ENCODE measurements around the gene GRIA3.

The GRIA3 gene

DNA sequence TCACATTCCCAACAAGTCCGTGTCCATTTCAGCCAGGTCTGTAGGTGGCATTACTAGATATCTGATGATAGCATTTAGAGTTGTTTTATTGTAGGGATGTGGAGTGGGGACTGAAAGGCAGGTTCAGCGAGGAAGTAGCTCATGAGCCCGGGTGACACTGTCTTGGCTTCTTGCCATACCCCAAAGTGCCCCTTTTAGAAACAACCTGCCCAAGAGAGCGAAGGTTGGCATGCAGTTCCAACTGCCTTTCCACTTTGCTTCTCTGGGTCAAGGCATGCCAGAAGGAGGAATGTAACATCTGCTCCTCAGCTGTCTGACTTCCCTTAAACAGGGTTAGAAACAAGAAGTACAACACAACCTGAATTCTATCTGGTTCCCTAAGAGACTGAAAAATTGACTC lies 9.0 kb downstream of the GRIA3 start:
- Histone ChIP-seq H3K36me3 (ENCODE audit: control insufficient read depth in 2 of 2, insufficient read depth in 2 of 2, low read length in 2 of 2) (no peaks in the 10 kb centered on the region), H3K4me1 (ENCODE audit: control insufficient read depth, insufficient read depth, low read length) (no peaks in the 10 kb centered on the region), H3K27me3 (ENCODE audit: control insufficient read depth in 1 of 2, insufficient read depth in 2 of 2, low read length in 2 of 2) (no peaks in the 10 kb centered on the region)

DNA sequence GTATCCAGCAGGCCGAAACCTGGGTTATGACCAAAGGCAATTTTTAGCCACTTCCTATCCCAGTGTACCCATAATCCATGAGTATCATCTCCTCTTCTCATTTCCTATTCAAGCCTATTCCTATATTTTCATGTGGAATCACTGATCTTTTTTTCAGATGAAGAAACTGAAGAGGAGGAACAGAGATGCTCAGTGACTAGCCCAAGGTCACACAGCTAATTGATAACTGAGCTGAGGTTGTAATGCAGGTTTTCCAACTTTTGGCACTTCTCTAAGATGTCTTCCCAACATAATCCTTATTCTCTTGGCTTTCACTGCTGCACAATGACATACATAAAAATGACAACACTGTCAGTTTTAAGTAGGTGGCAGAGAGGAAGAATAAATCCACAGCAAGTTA lies 15.3 kb downstream of the GRIA3 start:
- Histone ChIP-seq H3K27ac (ENCODE audit: low read length) (no peak overlapping the region), H3K9me3 (ENCODE audit: control insufficient read depth in 2 of 2, low read length in 2 of 2) (no peaks in the 10 kb centered on the region), H3K4me3 (ENCODE audit: low read length in 2 of 2) (no peak overlapping the region), H3K4me1 (ENCODE audit: control insufficient read depth, insufficient read depth, low read length) (no peaks in the 10 kb centered on the region), H3K9ac (ENCODE audit: low read length in 2 of 2) (no peak overlapping the region), H3K27me3 (ENCODE audit: control insufficient read depth in 1 of 2, insufficient read depth in 2 of 2, low read length in 2 of 2) (no peaks in the 10 kb centered on the region), H3K36me3 (ENCODE audit: control insufficient read depth in 2 of 2, insufficient read depth in 2 of 2, low read length in 2 of 2) (no peaks in the 10 kb centered on the region)

More for the DNA sequence above, 9.0 kb downstream of the GRIA3 start:
- H3K9ac ChIP-seq (ENCODE audit: low read length in 2 of 2): no peak overlapping the region
- no peak overlapping the region for H3K4me3 ChIP-seq (ENCODE audit: low read length in 2 of 2)
- no peak overlapping the region for H3K27ac ChIP-seq (ENCODE audit: low read length)
- H3K9me3 ChIP-seq (ENCODE audit: control insufficient read depth in 2 of 2, low read length in 2 of 2): no peaks in the 10 kb centered on the region

DNA sequence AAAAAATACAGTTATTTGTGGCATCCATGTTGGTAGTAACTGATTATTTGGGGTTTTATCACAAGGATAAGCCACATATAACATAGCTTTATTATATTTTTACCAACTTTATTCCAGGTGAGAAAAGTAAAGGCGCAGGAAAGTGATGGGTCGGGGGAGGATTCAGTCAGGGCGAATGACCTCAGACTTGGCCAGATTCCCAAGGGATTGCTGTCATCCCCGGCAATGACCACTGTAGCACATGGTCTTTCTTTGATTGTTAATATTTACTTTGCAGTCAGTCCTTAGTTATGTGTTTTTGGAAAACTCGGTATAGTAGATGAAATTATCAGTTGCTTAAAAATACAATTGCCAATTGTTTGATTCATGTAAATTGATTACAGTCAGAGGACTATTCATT lies 17.6 kb downstream of the GRIA3 start:
- H3K27me3 ChIP-seq (ENCODE audit: control insufficient read depth in 1 of 2, insufficient read depth in 2 of 2, low read length in 2 of 2): no peaks in the 10 kb centered on the region
- no peak overlapping the region for H3K9ac ChIP-seq (ENCODE audit: low read length in 2 of 2)
- no peak overlapping the region for H3K27ac ChIP-seq (ENCODE audit: low read length)
- H3K4me1 ChIP-seq (ENCODE audit: control insufficient read depth, insufficient read depth, low read length): no peaks in the 10 kb centered on the region
- no peaks in the 10 kb centered on the region for H3K36me3 ChIP-seq (ENCODE audit: control insufficient read depth in 2 of 2, insufficient read depth in 2 of 2, low read length in 2 of 2)
- no peaks in the 10 kb centered on the region for H3K9me3 ChIP-seq (ENCODE audit: control insufficient read depth in 2 of 2, low read length in 2 of 2)
- no peak overlapping the region for H3K4me3 ChIP-seq (ENCODE audit: low read length in 2 of 2)

DNA sequence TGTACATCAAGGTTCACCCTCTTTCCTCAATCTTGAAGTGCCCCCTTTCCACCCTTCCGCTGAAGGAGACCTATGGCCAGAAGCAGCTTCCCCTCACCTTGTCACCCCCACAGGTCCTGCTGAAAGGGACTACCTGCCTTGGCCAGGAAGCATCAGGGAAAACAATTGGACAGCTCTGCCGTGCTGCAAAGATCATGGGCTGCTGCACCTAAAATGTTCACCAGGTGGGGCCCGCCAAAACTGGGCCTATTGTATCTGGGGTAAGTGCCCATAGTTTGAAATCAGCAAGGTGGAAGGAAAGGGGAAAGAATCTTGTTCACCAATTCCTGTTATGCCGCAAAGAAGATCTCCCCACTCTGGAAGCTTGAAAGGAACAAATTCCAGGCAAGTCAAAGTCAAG lies 18.4 kb downstream of the GRIA3 start:
- Histone ChIP-seq H3K4me1 (ENCODE audit: control insufficient read depth, insufficient read depth, low read length) (no peaks in the 10 kb centered on the region), H3K4me3 (ENCODE audit: low read length in 2 of 2) (no peak overlapping the region), H3K27ac (ENCODE audit: low read length) (no peak overlapping the region), H3K36me3 (ENCODE audit: control insufficient read depth in 2 of 2, insufficient read depth in 2 of 2, low read length in 2 of 2) (no peaks in the 10 kb centered on the region), H3K9ac (ENCODE audit: low read length in 2 of 2) (no peak overlapping the region), H3K27me3 (ENCODE audit: control insufficient read depth in 1 of 2, insufficient read depth in 2 of 2, low read length in 2 of 2) (no peaks in the 10 kb centered on the region), H3K9me3 (ENCODE audit: control insufficient read depth in 2 of 2, low read length in 2 of 2) (no peaks in the 10 kb centered on the region)

DNA sequence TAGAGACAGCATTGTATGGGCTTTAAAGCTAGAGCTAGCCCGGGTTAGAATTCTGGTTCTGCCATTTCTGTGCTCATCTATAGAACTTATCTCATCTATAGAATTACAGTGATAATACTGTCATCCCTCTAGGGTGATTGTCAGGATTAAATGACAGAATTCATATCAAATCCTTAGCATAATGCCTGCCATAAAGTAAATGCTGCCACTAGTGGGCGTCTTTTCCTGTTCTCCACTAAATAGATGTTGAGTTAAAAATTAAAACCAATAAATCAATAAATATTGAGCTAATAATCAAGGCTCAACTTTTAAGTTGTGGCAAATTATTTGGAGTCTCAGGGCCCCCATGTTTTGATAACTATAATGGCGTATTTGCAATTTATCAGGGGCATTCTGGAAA lies 19.7 kb downstream of the GRIA3 start:
- Histone ChIP-seq H3K9ac (ENCODE audit: low read length in 2 of 2) (no peak overlapping the region), H3K4me1 (ENCODE audit: control insufficient read depth, insufficient read depth, low read length) (no peaks in the 10 kb centered on the region), H3K27me3 (ENCODE audit: control insufficient read depth in 1 of 2, insufficient read depth in 2 of 2, low read length in 2 of 2) (no peaks in the 10 kb centered on the region), H3K4me3 (ENCODE audit: low read length in 2 of 2) (no peak overlapping the region), H3K9me3 (ENCODE audit: control insufficient read depth in 2 of 2, low read length in 2 of 2) (no peaks in the 10 kb centered on the region), H3K36me3 (ENCODE audit: control insufficient read depth in 2 of 2, insufficient read depth in 2 of 2, low read length in 2 of 2) (no peaks in the 10 kb centered on the region), H3K27ac (ENCODE audit: low read length) (no peak overlapping the region)

DNA sequence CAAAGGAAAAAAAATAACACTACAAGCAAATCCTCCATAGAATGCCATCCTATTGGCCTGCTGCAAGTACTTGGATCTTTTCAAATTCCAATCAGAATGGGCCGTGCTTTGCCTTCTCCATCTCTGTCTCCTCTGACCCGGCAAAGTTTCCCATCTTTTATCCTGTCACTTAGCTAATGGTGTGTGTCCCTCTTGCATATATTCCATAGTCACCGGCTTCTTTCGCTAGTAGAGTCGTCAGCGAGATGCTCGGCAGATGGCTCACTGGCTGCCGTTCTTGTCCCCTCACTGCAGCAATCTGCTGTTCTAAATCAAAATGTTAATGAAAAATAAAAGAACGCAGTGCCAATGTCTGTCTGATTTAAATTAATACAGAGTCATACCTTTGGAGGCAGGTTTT lies 22.1 kb downstream of the GRIA3 start:
- Histone ChIP-seq H3K27me3 (ENCODE audit: control insufficient read depth in 1 of 2, insufficient read depth in 2 of 2, low read length in 2 of 2) (no peaks in the 10 kb centered on the region), H3K36me3 (ENCODE audit: control insufficient read depth in 2 of 2, insufficient read depth in 2 of 2, low read length in 2 of 2) (no peaks in the 10 kb centered on the region), H3K4me3 (ENCODE audit: low read length in 2 of 2) (no peak overlapping the region), H3K9me3 (ENCODE audit: control insufficient read depth in 2 of 2, low read length in 2 of 2) (no peaks in the 10 kb centered on the region), H3K9ac (ENCODE audit: low read length in 2 of 2) (no peak overlapping the region), H3K27ac (ENCODE audit: low read length) (no peak overlapping the region), H3K4me1 (ENCODE audit: control insufficient read depth, insufficient read depth, low read length) (no peaks in the 10 kb centered on the region)

DNA sequence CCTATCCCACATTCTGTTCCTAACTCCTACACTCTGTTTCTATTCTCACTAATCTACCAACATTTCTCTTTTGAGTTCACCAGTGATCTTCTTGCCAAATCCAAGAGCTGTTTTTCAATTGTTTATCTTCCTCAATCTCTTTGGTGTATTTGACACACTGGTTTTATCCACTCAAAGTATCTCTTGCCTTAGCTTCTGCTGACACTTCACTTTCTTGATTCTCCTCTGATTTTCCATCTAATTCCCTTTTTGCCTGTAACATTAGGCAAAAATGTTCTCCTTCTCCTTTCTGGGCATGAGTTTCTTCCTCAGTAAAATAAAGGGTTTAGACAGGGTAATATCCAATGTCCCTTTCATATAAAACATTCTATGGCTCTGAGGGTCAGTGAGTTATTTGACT lies 26.2 kb downstream of the GRIA3 start:
- Histone ChIP-seq H3K27ac (ENCODE audit: low read length) (no peak overlapping the region), H3K27me3 (ENCODE audit: control insufficient read depth in 1 of 2, insufficient read depth in 2 of 2, low read length in 2 of 2) (no peaks in the 10 kb centered on the region), H3K4me1 (ENCODE audit: control insufficient read depth, insufficient read depth, low read length) (no peaks in the 10 kb centered on the region), H3K9me3 (ENCODE audit: control insufficient read depth in 2 of 2, low read length in 2 of 2) (no peaks in the 10 kb centered on the region), H3K4me3 (ENCODE audit: low read length in 2 of 2) (no peak overlapping the region), H3K36me3 (ENCODE audit: control insufficient read depth in 2 of 2, insufficient read depth in 2 of 2, low read length in 2 of 2) (no peaks in the 10 kb centered on the region), H3K9ac (ENCODE audit: low read length in 2 of 2) (no peak overlapping the region)

DNA sequence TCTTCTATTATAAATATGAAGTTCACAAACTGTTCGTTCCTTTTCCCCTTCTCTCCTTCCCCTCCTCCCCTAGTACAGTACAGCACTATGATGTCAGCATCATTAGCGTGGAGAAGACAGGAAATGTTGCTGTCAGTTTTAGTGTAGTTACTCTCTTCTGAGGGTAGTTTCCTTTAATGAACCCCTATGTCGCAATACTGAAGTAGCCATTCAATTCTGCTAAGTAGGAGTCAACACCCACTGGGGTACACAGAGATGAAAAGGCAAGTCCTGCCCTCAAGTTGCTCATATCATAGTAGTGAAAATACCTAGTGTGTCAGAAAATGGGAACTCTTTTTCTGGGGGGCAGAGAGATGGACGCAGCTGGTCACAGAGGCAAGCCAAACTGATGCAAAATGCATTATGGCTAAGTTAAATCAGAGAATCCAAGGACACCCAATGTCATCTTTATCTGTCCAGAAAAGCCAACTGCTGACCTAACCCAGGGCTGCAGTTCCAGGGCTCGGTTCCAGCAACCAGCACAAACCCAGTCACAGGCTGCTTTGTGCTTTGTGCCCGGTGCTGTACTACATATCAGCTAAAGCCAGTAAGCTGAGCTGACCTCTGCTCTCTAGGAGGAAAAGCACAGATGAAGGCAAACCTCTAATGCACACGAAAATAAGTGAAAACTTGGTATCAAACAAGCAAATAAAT lies 31.5 kb downstream of the GRIA3 start:
- H3K27me3 ChIP-seq (ENCODE audit: control insufficient read depth in 1 of 2, insufficient read depth in 2 of 2, low read length in 2 of 2): peaks cover 0 to 2% of the 10 kb centered on the region in 2 donors
- H3K27ac ChIP-seq (ENCODE audit: low read length): no peak overlapping the region
- H3K4me1 ChIP-seq (ENCODE audit: control insufficient read depth, insufficient read depth, low read length): peaks cover 3% of the 10 kb centered on the region
- H3K9me3 ChIP-seq (ENCODE audit: control insufficient read depth in 2 of 2, low read length in 2 of 2): no peaks in the 10 kb centered on the region
- no peak overlapping the region for H3K4me3 ChIP-seq (ENCODE audit: low read length in 2 of 2)
- no peaks in the 10 kb centered on the region for H3K36me3 ChIP-seq (ENCODE audit: control insufficient read depth in 2 of 2, insufficient read depth in 2 of 2, low read length in 2 of 2)
- H3K9ac ChIP-seq (ENCODE audit: low read length in 2 of 2): no peak overlapping the region

DNA sequence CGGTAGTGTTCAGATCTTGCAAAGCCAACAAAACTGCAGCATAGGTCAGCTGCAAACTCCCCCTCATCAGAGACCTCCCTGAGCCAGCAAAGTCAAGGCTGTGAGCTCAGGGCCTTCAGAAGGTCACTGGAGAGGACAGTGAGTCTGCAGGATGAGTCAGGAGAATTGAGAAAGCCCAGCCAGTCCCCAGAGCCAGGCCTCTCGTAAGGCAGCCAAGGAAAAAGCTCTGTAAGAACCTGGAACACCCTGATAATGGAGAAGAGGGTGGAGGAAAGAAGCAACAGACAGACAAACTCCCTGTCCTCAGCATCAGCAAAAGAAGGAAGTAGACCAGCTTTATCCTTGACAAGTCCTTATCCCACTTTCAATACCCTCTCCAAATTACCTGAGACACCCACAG lies 33.0 kb downstream of the GRIA3 start:
- H3K27ac ChIP-seq (ENCODE audit: low read length): no peak overlapping the region
- H3K4me3 ChIP-seq (ENCODE audit: low read length in 2 of 2): no peak overlapping the region
- H3K9ac ChIP-seq (ENCODE audit: low read length in 2 of 2): no peak overlapping the region
- H3K9me3 ChIP-seq (ENCODE audit: control insufficient read depth in 2 of 2, low read length in 2 of 2): no peaks in the 10 kb centered on the region
- H3K4me1 ChIP-seq (ENCODE audit: control insufficient read depth, insufficient read depth, low read length): peaks cover 3% of the 10 kb centered on the region
- no peaks in the 10 kb centered on the region for H3K36me3 ChIP-seq (ENCODE audit: control insufficient read depth in 2 of 2, insufficient read depth in 2 of 2, low read length in 2 of 2)
- H3K27me3 ChIP-seq (ENCODE audit: control insufficient read depth in 1 of 2, insufficient read depth in 2 of 2, low read length in 2 of 2): peaks cover 0 to 2% of the 10 kb centered on the region in 2 donors

DNA sequence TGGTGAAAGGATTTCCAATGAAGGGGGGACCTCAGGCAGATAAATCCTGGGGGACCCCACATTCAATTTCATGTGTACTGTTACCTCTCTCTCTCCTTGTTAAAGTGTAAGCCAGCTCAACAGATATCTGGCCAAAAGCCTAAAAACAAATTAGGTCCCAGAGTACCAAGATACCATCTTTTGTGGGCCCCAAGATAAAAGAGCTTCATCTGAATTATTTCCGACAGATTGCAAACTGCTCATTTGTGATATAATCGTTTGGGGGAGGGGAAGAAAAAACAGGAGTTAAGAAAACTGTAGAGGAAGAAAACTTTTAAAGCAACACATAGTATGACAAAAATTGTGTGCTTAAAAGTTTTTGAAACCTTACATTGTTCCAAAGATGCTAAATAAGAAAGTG lies 33.6 kb downstream of the GRIA3 start:
- Histone ChIP-seq H3K27ac (ENCODE audit: low read length) (no peak overlapping the region), H3K9ac (ENCODE audit: low read length in 2 of 2) (no peak overlapping the region), H3K4me1 (ENCODE audit: control insufficient read depth, insufficient read depth, low read length) (peaks cover 3% of the 10 kb centered on the region), H3K4me3 (ENCODE audit: low read length in 2 of 2) (no peak overlapping the region), H3K9me3 (ENCODE audit: control insufficient read depth in 2 of 2, low read length in 2 of 2) (no peaks in the 10 kb centered on the region), H3K27me3 (ENCODE audit: control insufficient read depth in 1 of 2, insufficient read depth in 2 of 2, low read length in 2 of 2) (peaks cover 0 to 2% of the 10 kb centered on the region in 2 donors), H3K36me3 (ENCODE audit: control insufficient read depth in 2 of 2, insufficient read depth in 2 of 2, low read length in 2 of 2) (no peaks in the 10 kb centered on the region)

DNA sequence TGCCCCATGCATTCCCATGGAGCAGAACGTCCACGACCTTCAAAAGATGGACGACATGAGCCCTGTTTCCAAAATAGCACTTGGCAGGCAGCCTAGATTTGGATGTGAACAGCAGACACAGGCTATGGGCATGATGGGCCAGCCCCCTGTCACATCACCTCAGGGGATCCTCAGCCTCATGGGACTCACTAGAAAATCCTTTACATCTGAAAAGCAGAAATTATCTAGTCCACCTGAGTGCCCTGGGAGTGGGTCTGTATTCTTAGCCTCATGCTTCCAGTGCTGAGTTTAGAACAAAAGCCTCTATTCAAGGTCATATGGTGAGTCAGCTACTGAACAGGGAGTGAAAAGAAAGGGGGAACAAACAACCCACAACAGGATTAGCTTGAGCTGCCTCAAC lies 35.8 kb downstream of the GRIA3 start:
- H3K4me3 ChIP-seq (ENCODE audit: low read length in 2 of 2): no peak overlapping the region
- H3K9ac ChIP-seq (ENCODE audit: low read length in 2 of 2): no peak overlapping the region
- no peak overlapping the region for H3K27ac ChIP-seq (ENCODE audit: low read length)
- H3K9me3 ChIP-seq (ENCODE audit: control insufficient read depth in 2 of 2, low read length in 2 of 2): no peaks in the 10 kb centered on the region
- peaks cover 3% of the 10 kb centered on the region for H3K4me1 ChIP-seq (ENCODE audit: control insufficient read depth, insufficient read depth, low read length)
- no peaks in the 10 kb centered on the region for H3K36me3 ChIP-seq (ENCODE audit: control insufficient read depth in 2 of 2, insufficient read depth in 2 of 2, low read length in 2 of 2)
- H3K27me3 ChIP-seq (ENCODE audit: control insufficient read depth in 1 of 2, insufficient read depth in 2 of 2, low read length in 2 of 2): peaks cover 0 to 2% of the 10 kb centered on the region in 2 donors

All from stomach smooth muscle (tissue), 2 donors.